HepG2 (cell line): Measurements from ENCODE around the gene RPL23. TPM values are rescaled to one million over a fixed set of nuclear protein-coding genes. Genes with fewer than 3 reads are reported as not detected.
A peak's percentile ranks its signal among the peaks of the same experiment; 100 is the strongest.

Source experiments
- EEA1 ChIP-seq: sonication (generic); formaldehyde crosslinking; IDR thresholded peaks from 2 replicates; pipeline ENCODE4 v1.5.1; 2020; ENCODE audit warnings: mild to moderate bottlenecking, missing genetic modification reagents, borderline replicate concordance
- HDAC1 ChIP-seq: sonication (generic); formaldehyde crosslinking; IDR thresholded peaks from 2 replicates; pipeline ENCODE4 v1.5.1; 2020; ENCODE audit warnings: mild to moderate bottlenecking, missing genetic modification reagents
- JARID2 ChIP-seq: sonication (generic); formaldehyde crosslinking; IDR thresholded peaks from 2 replicates; pipeline ENCODE4 v1.8.1; 2023; ENCODE audit warnings: missing genetic modification reagents, inconsistent platforms; ENCODE audit not compliant: insufficient replicate concordance
- KDM5B ChIP-seq: sonication (generic); formaldehyde crosslinking; IDR thresholded peaks from 2 replicates; pipeline ENCODE4 v1.4.0; 2020; ENCODE audit warnings: missing genetic modification reagents, mild to moderate bottlenecking, borderline replicate concordance
- NCOR1 ChIP-seq: fragments of 200-600 bp; sonication (generic); IDR thresholded peaks from 2 replicates; pipeline ENCODE4 v1.7.0; 2017; ENCODE audit warnings: antibody characterized with exemption, low read length, borderline replicate concordance
- SNAPC2 ChIP-seq: sonication (generic); formaldehyde crosslinking; IDR thresholded peaks from 2 replicates; pipeline ENCODE4 v1.8.1; 2022; ENCODE audit warnings: mild to moderate bottlenecking, missing genetic modification reagents
- SUZ12 ChIP-seq: fragments of 150-350 bp; IDR thresholded peaks from 2 replicates; pipeline ENCODE4 v1.6.1; 2014; ENCODE audit warnings: low read depth, low read length
- WIZ ChIP-seq: sonication (generic); formaldehyde crosslinking; IDR thresholded peaks from 2 replicates; pipeline ENCODE4 v1.5.1; 2020; ENCODE audit warnings: mild to moderate bottlenecking, missing genetic modification reagents
- ZNF543 ChIP-seq: sonication (generic); formaldehyde crosslinking; IDR thresholded peaks from 2 replicates; pipeline ENCODE4 v1.4.0; 2020; ENCODE audit warnings: mild to moderate bottlenecking, missing genetic modification reagents
- ZNF792 ChIP-seq: IDR thresholded peaks from 2 replicates; pipeline ENCODE4 v1.6.1; 2016
- ZNF816 ChIP-seq: sonication (generic); formaldehyde crosslinking; IDR thresholded peaks from 2 replicates; pipeline ENCODE4 v1.8.0; 2022; ENCODE audit warnings: missing genetic modification reagents, mild to moderate bottlenecking, borderline replicate concordance
- polyA plus RNA-seq, 8 experiments: library from polyadenylated mRNA; depleted of rRNA in 3 of 8; stranded (reverse) in 7 of 8; unstranded in 1 of 8; fragments of >200 nt; fragmentation: Illumina TruSeq in 4 of 8; extraction: Trizol in 4 of 8; gene quantifications; 2 replicates each; pipeline versions ENCODE4 v1.2.1 to v1.2.3, GENCODE V29; 2011 to 2016; ENCODE audit warnings: low read depth in 4 of 8, missing spikeins in 1 of 8, mixed read lengths in 1 of 8; ENCODE audit not compliant: insufficient read depth in 1 of 8
- total RNA-seq, 5 experiments: library from RNA; depleted of rRNA; stranded (reverse); fragments of >200 nt; fragmentation: Illumina TruSeq; extraction: Trizol; gene quantifications; 2 replicates each; pipeline ENCODE4 v1.2.3, GENCODE V29; 2016; ENCODE audit warnings: low read depth in 1 of 5
- TF ChIP-seq, protein P1 (sequence below): fragments of 450-650 bp; IDR thresholded peaks from 2 replicates; pipeline ENCODE4 v1.6.1; 2017
- TF ChIP-seq, protein P2 (sequence below): sonication (generic); formaldehyde crosslinking; IDR thresholded peaks from 2 replicates; pipeline ENCODE4 v1.4.0; 2020; ENCODE audit warnings: mild to moderate bottlenecking, missing genetic modification reagents
- TF ChIP-seq, protein P3 (sequence below): sonication (generic); formaldehyde crosslinking; IDR thresholded peaks from 2 replicates; pipeline ENCODE4 v1.8.1; 2023; ENCODE audit warnings: mild to moderate bottlenecking, moderate library complexity, missing genetic modification reagents
- TF ChIP-seq, protein P4 (sequence below): conservative IDR thresholded peaks from 2 replicates; pipeline ENCODE4 v1.6.1; 2018; ENCODE audit warnings: missing genetic modification reagents
- TF ChIP-seq, protein P5 (sequence below), 2 experiments: sonication (generic) in 1 of 2; formaldehyde crosslinking in 1 of 2; IDR thresholded peaks; 2 replicates each; pipeline versions ENCODE4 v1.5.1 to v1.6.1; 2011 to 2020; ENCODE audit warnings: borderline replicate concordance in 1 of 2, low read depth in 1 of 2, low read length in 1 of 2, mild to moderate bottlenecking in 1 of 2, missing genetic modification reagents in 1 of 2, moderate library complexity in 1 of 2
- TF ChIP-seq, protein P6 (sequence below): sonication (generic); formaldehyde crosslinking; IDR thresholded peaks from 2 replicates; pipeline ENCODE4 v1.4.0; 2020; ENCODE audit warnings: missing genetic modification reagents, mild to moderate bottlenecking, borderline replicate concordance
- TF ChIP-seq, protein P7 (sequence below): sonication (generic); formaldehyde crosslinking; conservative IDR thresholded peaks from 2 replicates; pipeline ENCODE4 v1.5.0; 2020; ENCODE audit warnings: missing genetic modification reagents

The RPL23 gene
- total and polyA plus RNA-seq, 2 of the 13 experiments (the other 11 are each of a cell fraction or from before 2014, with no cell fraction given): 2,790 to 4,860 TPM

DNA sequence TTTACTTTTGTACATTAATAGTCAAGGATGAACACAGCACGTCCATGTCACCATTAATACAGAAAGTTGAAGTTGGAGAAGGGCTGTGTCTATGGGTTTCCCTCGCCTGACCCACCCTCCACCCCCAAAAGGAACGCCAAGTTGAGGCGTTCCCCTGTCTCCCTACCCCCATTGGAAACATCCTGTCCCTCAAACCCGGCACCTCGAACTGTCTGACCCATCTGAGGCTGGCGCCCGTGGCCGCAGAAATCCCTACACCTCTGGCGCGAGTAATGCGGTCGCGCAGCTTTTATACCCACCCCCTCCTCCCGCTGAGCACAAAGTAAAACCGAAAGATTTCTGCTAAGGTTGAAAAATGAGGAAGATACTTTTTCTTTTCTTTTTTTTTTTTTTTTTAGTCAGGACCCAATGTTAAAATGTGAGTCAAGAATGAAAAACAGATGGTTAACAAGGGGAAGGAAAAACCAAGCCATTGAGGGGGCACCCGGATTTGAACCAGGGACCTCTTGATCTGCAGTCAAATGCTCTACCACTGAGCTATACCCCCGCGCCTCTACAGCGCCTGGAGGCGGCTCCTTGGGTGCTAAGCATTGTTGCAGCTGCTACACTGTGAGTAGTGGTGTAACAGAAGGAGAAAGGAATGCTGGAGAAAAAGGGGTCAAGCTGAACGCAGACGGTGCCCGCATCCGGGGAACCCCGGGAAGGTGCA is 15.4 kb upstream of the RPL23 start (continued):
- TF ChIP-seq, protein P1, sequence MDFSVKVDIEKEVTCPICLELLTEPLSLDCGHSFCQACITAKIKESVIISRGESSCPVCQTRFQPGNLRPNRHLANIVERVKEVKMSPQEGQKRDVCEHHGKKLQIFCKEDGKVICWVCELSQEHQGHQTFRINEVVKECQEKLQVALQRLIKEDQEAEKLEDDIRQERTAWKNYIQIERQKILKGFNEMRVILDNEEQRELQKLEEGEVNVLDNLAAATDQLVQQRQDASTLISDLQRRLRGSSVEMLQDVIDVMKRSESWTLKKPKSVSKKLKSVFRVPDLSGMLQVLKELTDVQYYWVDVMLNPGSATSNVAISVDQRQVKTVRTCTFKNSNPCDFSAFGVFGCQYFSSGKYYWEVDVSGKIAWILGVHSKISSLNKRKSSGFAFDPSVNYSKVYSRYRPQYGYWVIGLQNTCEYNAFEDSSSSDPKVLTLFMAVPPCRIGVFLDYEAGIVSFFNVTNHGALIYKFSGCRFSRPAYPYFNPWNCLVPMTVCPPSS: no peak
- TF ChIP-seq ZNF543 (CRISPR knock-in tag): no peak
- no peak for TF ChIP-seq KDM5B (CRISPR knock-in tag)
- TF ChIP-seq, protein P2, sequence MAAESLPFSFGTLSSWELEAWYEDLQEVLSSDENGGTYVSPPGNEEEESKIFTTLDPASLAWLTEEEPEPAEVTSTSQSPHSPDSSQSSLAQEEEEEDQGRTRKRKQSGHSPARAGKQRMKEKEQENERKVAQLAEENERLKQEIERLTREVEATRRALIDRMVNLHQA: no peak; the same call in 1 of the 2 replicates
- 0 out of 2 replicates have a peak, but pooled peaks have one; percentile 1 for TF ChIP-seq WIZ (CRISPR knock-in tag)
- no peak; the same call in 1 of the 2 replicates for TF ChIP-seq ZNF792 (CRISPR knock-in tag)
- no peak for TF ChIP-seq EEA1 (CRISPR knock-in tag)
- peak; percentile 13; the same call in 1 of the 2 replicates for TF ChIP-seq ZNF816 (CRISPR knock-in tag)
- TF ChIP-seq, protein P3, sequence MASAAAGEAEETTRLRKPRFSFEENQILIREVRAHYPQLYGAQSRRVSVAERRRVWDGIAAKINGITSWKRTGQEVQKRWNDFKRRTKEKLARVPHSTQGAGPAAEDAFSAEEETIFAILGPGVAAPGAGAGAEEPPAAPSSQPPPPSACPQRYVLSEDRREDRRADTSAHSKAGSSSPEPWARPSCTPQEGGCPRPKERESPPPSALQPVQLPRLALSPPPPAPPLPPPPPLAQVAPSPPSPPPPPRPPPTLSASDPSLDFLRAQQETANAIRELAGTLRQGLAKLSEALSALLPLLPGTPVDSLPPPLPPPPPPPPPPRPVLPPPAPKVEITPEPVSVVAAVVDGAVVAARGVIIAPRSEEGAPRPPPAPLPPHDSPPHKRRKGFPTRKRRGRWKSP: peak; percentile 75
- TF ChIP-seq JARID2: no peak
- peak; percentile 85 for TF ChIP-seq NCOR1
- TF ChIP-seq, protein P4, sequence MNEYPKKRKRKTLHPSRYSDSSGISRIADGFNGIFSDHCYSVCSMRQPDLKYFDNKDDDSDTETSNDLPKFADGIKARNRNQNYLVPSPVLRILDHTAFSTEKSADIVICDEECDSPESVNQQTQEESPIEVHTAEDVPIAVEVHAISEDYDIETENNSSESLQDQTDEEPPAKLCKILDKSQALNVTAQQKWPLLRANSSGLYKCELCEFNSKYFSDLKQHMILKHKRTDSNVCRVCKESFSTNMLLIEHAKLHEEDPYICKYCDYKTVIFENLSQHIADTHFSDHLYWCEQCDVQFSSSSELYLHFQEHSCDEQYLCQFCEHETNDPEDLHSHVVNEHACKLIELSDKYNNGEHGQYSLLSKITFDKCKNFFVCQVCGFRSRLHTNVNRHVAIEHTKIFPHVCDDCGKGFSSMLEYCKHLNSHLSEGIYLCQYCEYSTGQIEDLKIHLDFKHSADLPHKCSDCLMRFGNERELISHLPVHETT: peak; percentile 69; the same call in 1 of the 2 replicates
- peak; percentile 23; the same call in 1 of the 2 replicates for TF ChIP-seq SNAPC2 (CRISPR knock-in tag)
- TF ChIP-seq, protein P5, sequence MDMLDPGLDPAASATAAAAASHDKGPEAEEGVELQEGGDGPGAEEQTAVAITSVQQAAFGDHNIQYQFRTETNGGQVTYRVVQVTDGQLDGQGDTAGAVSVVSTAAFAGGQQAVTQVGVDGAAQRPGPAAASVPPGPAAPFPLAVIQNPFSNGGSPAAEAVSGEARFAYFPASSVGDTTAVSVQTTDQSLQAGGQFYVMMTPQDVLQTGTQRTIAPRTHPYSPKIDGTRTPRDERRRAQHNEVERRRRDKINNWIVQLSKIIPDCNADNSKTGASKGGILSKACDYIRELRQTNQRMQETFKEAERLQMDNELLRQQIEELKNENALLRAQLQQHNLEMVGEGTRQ (IDR thresholded peaks at IDR 0.05; ENCODE audit: low read depth, low read length): no peak
- TF ChIP-seq, protein P5 (CRISPR knock-in tag; IDR thresholded peaks at IDR 0.05; ENCODE audit: borderline replicate concordance): no peak
- peak; percentile 10; the same call in 1 of the 2 replicates for TF ChIP-seq HDAC1 (CRISPR knock-in tag)
- no peak for TF ChIP-seq SUZ12
- TF ChIP-seq, protein P6, sequence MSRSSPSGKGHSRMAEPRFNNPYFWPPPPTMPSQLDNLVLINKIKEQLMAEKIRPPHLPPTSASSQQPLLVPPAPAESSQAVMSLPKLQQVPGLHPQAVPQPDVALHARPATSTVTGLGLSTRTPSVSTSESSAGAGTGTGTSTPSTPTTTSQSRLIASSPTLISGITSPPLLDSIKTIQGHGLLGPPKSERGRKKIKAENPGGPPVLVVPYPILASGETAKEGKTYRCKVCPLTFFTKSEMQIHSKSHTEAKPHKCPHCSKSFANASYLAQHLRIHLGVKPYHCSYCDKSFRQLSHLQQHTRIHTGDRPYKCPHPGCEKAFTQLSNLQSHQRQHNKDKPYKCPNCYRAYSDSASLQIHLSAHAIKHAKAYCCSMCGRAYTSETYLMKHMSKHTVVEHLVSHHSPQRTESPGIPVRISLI (CRISPR knock-in tag): peak; percentile 16; the same call in 1 of the 2 replicates
- TF ChIP-seq, protein P7, sequence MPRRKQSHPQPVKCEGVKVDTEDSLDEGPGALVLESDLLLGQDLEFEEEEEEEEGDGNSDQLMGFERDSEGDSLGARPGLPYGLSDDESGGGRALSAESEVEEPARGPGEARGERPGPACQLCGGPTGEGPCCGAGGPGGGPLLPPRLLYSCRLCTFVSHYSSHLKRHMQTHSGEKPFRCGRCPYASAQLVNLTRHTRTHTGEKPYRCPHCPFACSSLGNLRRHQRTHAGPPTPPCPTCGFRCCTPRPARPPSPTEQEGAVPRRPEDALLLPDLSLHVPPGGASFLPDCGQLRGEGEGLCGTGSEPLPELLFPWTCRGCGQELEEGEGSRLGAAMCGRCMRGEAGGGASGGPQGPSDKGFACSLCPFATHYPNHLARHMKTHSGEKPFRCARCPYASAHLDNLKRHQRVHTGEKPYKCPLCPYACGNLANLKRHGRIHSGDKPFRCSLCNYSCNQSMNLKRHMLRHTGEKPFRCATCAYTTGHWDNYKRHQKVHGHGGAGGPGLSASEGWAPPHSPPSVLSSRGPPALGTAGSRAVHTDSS (CRISPR knock-in tag): no peak
